Activated CD4-positive, alpha-beta T cell treated with anti-CD3 and anti-CD28 coated beads, Interleukin-10, Interleukin-2, amounts not matched to agents 100 ng/mL and 50 ng/mL, durations not matched to agents 16 hours and 8 hours (primary cell): ENCODE measurements around the gene OR8B4.
A peak's percentile ranks its signal among the peaks of the same experiment; 100 is the strongest.
"Not testable (repeated sequence)": the region's sequence is repeated elsewhere in the genome, so short reads cannot be mapped to it uniquely, and the experiment has no call there.

Source experiments
- DNase-seq: peaks from one replicate; pipeline ENCODE4 v3.0.0-alpha.2; 2020

Gene OR8B4

DNA sequence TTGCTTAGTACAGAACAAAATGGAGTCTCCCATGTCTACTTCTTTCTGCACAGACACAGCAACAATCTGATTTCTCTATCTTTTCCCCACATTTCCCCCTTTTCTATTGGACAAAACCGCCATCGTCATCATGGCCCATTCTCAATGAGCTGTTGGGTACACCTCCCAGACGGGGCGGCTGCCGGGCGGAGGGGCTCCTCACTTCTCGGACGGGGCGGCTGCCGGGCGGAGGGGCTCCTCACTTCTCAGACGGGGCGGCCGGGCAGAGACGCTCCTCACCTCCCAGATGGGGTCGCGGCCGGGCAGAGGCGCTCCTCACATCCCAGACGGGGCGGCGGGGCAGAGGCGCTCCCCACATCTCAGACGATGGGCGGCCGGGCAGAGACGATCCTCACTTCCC, 21.5 kb downstream of the OR8B4 start:
- not testable (repeated sequence) for DNase-seq

GRCh38 chr11:124402326-124402922, 22.2 kb downstream of the OR8B4 start:
- peak; percentile 83 for DNase-seq

DNA sequence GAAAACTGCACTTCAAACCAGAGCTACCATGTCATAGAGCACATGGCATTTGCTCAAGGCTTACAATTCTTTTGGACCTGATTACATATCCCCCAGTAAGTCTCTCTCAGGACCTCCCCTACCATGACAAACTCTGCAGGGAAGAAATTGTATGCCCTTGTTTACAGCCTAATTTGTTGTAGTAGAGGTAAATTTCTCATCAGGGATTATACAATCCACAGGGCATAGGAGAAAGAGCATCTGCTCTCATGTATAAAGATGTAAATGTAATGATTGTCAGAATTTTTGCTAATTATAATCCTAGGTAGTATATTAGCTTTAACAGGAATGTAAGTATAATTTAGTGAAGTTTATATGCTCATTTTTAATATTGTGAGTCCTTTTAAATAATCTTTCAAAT, 25.7 kb downstream of the OR8B4 start, which contains the start of gene OR8B3:
Gene OR8B3, minus strand, starts transcription at position 101 of the 400 bp plus-strand sequence. CDS start 1,673 bp downstream, outside the sequence.
- DNase-seq: no peak

GRCh38 chr11:124396847-124397246, 27.8 kb downstream of the OR8B4 start:
- DNase-seq: not testable (repeated sequence)

DNA sequence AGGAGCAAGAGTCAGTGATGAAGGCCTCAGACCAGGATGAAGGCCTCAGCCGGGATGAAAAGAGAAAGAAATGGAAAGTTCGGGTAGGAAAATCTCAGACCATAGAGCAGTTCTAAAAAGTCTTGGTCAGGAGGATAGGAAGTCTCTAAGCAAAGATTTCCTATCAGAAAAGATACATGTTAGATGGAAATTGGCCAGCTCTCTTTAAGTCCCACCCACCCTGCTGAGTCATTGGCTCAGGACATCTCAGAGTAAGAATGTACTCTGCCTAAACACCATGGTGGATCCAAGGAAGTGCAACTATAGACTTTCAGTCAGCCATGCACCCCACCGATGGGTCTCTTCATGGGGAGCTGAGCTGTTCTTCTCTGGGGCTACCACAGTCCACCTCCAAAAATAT, 30.3 kb downstream of the OR8B4 start:
- DNase-seq: no peak

- no peak for DNase-seq
Measured at GRCh38 chr11:124384399-124384798, 40.3 kb downstream of the OR8B4 start, which contains the start of gene OR8B2. Gene OR8B2 (minus strand): TSS chr11:124384499. CDS start chr11:124383343, 1,156 bp downstream.

DNA sequence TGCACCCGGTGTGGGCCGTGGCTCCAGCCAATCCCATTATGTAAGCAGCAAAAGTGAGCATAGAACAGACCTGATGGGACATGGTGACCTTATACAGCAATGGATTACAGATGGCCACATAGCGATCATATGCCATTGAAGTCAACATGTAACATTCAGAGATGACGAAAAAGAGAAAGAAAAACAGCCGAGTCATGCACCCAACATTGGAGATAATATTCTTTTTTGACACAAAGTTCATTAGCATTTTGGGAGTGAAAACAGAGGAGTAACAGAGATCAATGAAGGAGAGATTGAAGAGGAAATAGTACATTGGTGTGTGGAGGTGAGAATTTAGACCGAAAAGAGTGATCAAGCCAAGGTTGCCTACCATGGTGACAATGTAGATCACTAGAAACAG, 41.8 kb downstream of the OR8B4 start:
- not testable (repeated sequence) for DNase-seq

GRCh38 chr11:124380585-124380984, 44.1 kb downstream of the OR8B4 start:
- DNase-seq: no peak

DNA sequence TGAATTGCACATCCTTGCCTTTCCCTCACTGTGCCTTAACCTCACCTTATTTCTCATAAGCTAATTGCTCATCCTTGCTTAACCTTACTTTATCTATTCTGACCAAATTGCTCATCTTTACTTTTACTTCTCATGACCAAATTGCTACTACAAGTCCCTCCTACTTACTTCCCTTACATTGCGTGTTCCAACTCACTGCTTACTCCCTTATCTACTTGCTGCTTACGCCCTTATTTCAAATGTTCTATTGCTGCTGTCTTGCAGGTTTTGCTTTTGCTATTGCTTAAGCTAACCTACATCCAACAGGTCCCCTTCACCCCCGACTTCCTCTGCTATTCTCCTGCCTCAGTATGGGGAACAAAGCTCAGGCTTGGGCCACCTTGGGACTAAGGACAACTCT, 48.4 kb downstream of the OR8B4 start:
- DNase-seq: no peak
